Measurements from ENCODE around the gene SLFN5.
"Not testable (repeated sequence)": the region's sequence is repeated elsewhere in the genome, so short reads cannot be mapped to it uniquely, and the experiment has no call there.

The SLFN5 gene

DNA sequence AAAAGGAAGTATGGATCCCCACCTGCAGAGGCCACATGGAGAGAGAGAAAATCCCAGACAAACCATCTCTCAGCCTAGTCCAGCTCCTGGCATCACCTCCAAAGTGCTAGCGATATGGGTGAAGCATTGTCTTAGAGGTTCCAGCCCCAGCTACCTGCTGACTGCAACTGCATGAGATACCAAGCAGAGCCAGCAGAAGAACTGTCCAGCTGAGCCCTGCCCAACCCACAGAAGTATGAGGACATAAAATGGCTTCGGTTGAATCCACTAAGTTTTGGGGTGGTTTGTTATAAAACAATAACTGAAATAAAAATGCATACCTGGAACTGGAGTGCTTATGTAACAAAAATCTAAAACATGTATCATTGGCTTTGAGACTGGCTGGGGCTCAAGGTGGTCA is 20.4 kb upstream of the SLFN5 start:
- Histone ChIP-seq H3K4me3 (ENCODE audit: low read depth, low read length) (no peak overlapping the region), H3K79me2 (no peaks in the 10 kb centered on the region), H3K9me3 (ENCODE audit: control insufficient read depth, low read length) (no peaks in the 10 kb centered on the region), H3K27ac (no peak overlapping the region), H2AFZ (no peak overlapping the region), H3K4me1 (no peaks in the 10 kb centered on the region), H3K36me3 (ENCODE audit: control insufficient read depth, insufficient read depth, low read length) (no peaks in the 10 kb centered on the region), H3K27me3 (ENCODE audit: control insufficient read depth, insufficient read depth, low read length) (no peaks in the 10 kb centered on the region), H3K9ac (no peak overlapping the region), H3K4me2 (ENCODE audit: low read length) (no peak overlapping the region)
- TF ChIP-seq, protein P1, sequence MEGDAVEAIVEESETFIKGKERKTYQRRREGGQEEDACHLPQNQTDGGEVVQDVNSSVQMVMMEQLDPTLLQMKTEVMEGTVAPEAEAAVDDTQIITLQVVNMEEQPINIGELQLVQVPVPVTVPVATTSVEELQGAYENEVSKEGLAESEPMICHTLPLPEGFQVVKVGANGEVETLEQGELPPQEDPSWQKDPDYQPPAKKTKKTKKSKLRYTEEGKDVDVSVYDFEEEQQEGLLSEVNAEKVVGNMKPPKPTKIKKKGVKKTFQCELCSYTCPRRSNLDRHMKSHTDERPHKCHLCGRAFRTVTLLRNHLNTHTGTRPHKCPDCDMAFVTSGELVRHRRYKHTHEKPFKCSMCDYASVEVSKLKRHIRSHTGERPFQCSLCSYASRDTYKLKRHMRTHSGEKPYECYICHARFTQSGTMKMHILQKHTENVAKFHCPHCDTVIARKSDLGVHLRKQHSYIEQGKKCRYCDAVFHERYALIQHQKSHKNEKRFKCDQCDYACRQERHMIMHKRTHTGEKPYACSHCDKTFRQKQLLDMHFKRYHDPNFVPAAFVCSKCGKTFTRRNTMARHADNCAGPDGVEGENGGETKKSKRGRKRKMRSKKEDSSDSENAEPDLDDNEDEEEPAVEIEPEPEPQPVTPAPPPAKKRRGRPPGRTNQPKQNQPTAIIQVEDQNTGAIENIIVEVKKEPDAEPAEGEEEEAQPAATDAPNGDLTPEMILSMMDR (IDR thresholded peaks at IDR 0.05), result no peak

DNA sequence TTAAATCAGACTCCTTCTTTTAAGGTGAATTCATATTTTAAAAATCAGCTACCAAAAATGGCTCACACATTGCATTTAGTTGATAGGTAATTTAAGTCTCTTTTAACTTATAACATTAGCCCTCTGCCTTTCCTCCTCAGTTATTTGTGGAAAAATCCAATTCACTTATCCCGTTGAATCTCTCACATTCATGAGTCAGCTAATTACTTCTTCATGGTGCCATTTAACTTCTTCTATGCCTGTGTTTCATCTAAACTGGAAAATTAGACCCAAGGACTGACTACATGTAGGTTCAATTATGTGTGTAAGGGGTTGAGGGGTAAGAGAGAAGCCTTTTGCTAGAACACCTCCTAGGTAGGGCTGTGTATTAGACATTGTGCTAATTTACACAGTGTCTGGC is 18.4 kb upstream of the SLFN5 start:
- Histone ChIP-seq H3K4me3 (ENCODE audit: low read depth, low read length) (no peak overlapping the region), H3K27me3 (ENCODE audit: control insufficient read depth, insufficient read depth, low read length) (no peaks in the 10 kb centered on the region), H3K36me3 (ENCODE audit: control insufficient read depth, insufficient read depth, low read length) (no peaks in the 10 kb centered on the region), H3K9ac (no peak overlapping the region), H2AFZ (no peak overlapping the region), H3K9me3 (ENCODE audit: control insufficient read depth, low read length) (no peaks in the 10 kb centered on the region), H3K79me2 (no peaks in the 10 kb centered on the region), H3K27ac (no peak overlapping the region), H3K4me2 (ENCODE audit: low read length) (no peak overlapping the region), H3K4me1 (no peaks in the 10 kb centered on the region)
- TF ChIP-seq, protein P1 (IDR thresholded peaks at IDR 0.05), result no peak

DNA sequence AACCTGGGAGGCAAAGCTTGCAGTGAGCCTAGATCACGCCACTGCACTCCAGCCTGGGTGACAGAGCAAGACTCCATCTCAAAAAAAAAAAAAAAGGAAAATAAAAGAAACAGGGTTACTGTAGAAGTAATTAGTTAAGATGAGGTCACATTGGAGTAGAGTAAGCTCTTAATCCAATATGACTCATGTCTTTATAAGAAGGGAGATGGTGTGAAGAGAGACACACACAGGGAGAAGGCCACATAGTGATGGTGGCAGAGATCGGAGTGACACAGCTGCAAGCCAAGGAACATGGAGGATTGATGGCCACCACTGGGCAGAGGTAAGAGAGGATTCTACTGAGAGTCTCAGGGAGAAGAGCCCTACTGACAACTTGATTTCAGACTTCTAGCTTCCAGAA is 15.3 kb upstream of the SLFN5 start:
- no peaks in the 10 kb centered on the region for H3K27me3 ChIP-seq (ENCODE audit: control insufficient read depth, insufficient read depth, low read length)
- H3K36me3 ChIP-seq (ENCODE audit: control insufficient read depth, insufficient read depth, low read length), result no peaks in the 10 kb centered on the region
- no peaks in the 10 kb centered on the region for H3K9me3 ChIP-seq (ENCODE audit: control insufficient read depth, low read length)
- H3K4me1 ChIP-seq, result no peaks in the 10 kb centered on the region
- no peak overlapping the region for H2AFZ ChIP-seq
- H3K27ac ChIP-seq, result no peak overlapping the region
- TF ChIP-seq, protein P1 (IDR thresholded peaks at IDR 0.05), result no peak
- H3K79me2 ChIP-seq, result no peaks in the 10 kb centered on the region
- H3K9ac ChIP-seq, result no peak overlapping the region
- no peak overlapping the region for H3K4me3 ChIP-seq (ENCODE audit: low read depth, low read length)
- H3K4me2 ChIP-seq (ENCODE audit: low read length), result no peak overlapping the region

DNA sequence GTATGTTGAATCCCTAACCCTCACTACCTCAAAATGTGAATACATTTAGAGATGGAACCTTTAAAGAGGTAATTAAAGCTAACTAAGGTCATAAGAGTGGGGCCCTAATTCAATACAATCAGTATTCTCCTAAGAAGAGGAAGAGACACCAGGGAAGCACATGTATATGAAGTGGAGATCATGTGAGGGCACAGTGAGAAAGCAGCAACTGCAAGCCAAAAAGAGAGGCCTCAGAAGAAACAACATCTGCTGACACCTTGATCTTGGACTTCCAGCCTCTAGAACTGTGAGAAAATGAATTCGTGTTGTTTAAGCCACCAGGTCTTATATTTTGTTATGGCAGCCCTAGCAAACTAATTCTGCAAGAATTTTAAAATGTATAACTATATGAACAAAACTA is 13.2 kb upstream of the SLFN5 start:
- Histone ChIP-seq H3K4me3 (ENCODE audit: low read depth, low read length) (no peak overlapping the region), H3K27ac (no peak overlapping the region), H3K9me3 (ENCODE audit: control insufficient read depth, low read length) (no peaks in the 10 kb centered on the region), H3K36me3 (ENCODE audit: control insufficient read depth, insufficient read depth, low read length) (no peaks in the 10 kb centered on the region), H3K4me1 (no peaks in the 10 kb centered on the region), H3K79me2 (no peaks in the 10 kb centered on the region), H3K9ac (no peak overlapping the region), H2AFZ (no peak overlapping the region), H3K4me2 (ENCODE audit: low read length) (no peak overlapping the region), H3K27me3 (ENCODE audit: control insufficient read depth, insufficient read depth, low read length) (no peaks in the 10 kb centered on the region)
- TF ChIP-seq, protein P1 (IDR thresholded peaks at IDR 0.05), result no peak

DNA sequence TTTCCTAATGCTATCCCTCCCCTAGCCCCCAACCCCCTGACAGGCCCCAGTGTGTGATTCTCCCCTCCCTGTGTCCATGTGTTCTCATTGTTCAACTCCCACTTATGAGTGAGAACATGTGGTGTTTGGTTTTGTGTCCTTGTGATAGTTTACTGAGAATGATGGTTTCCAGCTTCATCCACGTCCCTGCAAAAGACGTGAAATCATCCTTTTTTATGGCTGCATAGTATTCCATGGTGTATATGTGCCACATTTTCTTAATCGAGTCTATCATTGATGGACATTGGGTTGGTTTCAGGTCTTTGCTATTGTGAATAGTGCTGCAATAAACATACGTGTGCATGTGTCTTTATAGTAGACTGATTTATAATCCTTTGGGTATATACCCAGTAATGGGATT is 8.6 kb upstream of the SLFN5 start:
- not testable (repeated sequence) for H3K4me1 ChIP-seq; H3K9ac ChIP-seq; H3K9me3 ChIP-seq (ENCODE audit: control insufficient read depth, low read length); H3K79me2 ChIP-seq; H2AFZ ChIP-seq; H3K4me3 ChIP-seq (ENCODE audit: low read depth, low read length); H3K4me2 ChIP-seq (ENCODE audit: low read length); H3K36me3 ChIP-seq (ENCODE audit: control insufficient read depth, insufficient read depth, low read length); H3K27ac ChIP-seq; H3K27me3 ChIP-seq (ENCODE audit: control insufficient read depth, insufficient read depth, low read length)

Data from parathyroid adenoma (tissue), 2 donors.